IPS-20b (cell line): ENCODE results near the gene SLC9A5.

Source experiments
- H3K27ac ChIP-seq: one replicate; pipeline ENCODE4 v1.5.1; 2013; ENCODE audit warnings: low read length
- H3K27me3 ChIP-seq: 2 replicates; pipeline ENCODE4 v1.6.1; 2013; ENCODE audit warnings: mild to moderate bottlenecking, low read length, inconsistent platforms; ENCODE audit not compliant: insufficient read depth
- H3K36me3 ChIP-seq: 2 replicates; pipeline ENCODE4 v1.6.1; 2013; ENCODE audit warnings: low read depth, mild to moderate bottlenecking, inconsistent platforms, low read length, moderate library complexity; ENCODE audit not compliant: insufficient read depth
- H3K4me1 ChIP-seq: 2 replicates; pipeline ENCODE4 v1.6.1; 2013; ENCODE audit warnings: mild to moderate bottlenecking, control low read depth, inconsistent platforms, low read length, moderate library complexity; ENCODE audit not compliant: insufficient read depth
- H3K4me3 ChIP-seq: 2 replicates; pipeline ENCODE4 v1.5.1; 2013; ENCODE audit warnings: mild to moderate bottlenecking, low read length, inconsistent platforms
- H3K9ac ChIP-seq: 2 replicates; pipeline ENCODE4 v1.6.1; 2013; ENCODE audit warnings: low read depth, mild to moderate bottlenecking, inconsistent platforms, low read length, moderate library complexity
- H3K9me3 ChIP-seq: 2 replicates; pipeline ENCODE4 v1.6.1; 2013; ENCODE audit warnings: mild to moderate bottlenecking, low read depth, low read length, inconsistent platforms; ENCODE audit not compliant: insufficient read depth

The SLC9A5 gene

GRCh38 chr16:67311607-67312488 lies 63.1 kb downstream of the SLC9A5 start:
- Histone ChIP-seq H3K4me1 (no peaks in the 10 kb centered on the region), H3K27ac (no peak overlapping the region), H3K9ac (no peak overlapping the region), H3K9me3 (no peaks in the 10 kb centered on the region), H3K27me3 (peaks cover 4% of the 10 kb centered on the region; the same call in 1 of the 2 replicates), H3K4me3 (no peak overlapping the region), H3K36me3 (no peaks in the 10 kb centered on the region)

DNA sequence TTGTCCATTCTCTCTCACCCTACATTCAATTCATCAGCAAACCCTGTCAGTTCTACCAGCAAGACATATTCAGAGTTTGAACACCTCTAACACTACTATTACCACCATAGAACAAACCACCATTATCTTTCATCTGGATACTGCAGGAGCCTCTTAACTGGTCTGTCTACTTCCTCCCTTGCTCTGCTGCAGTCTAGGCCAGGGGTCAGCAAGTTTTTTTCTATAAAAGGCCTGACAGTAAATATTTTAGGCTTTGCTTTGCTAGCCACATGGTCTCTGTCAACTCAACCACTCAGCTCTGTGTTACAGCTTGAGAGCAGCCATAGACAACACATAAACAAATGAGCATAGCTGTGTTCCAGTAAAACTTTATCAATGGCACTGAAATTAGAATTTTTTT lies 63.9 kb downstream of the SLC9A5 start:
- Histone ChIP-seq H3K4me1 (no peaks in the 10 kb centered on the region), H3K27ac (no peak overlapping the region), H3K4me3 (no peak overlapping the region), H3K27me3 (peaks cover 4% of the 10 kb centered on the region; the same call in 1 of the 2 replicates), H3K9ac (no peak overlapping the region; the same call in 1 of the 2 replicates), H3K9me3 (no peaks in the 10 kb centered on the region), H3K36me3 (no peaks in the 10 kb centered on the region)

DNA sequence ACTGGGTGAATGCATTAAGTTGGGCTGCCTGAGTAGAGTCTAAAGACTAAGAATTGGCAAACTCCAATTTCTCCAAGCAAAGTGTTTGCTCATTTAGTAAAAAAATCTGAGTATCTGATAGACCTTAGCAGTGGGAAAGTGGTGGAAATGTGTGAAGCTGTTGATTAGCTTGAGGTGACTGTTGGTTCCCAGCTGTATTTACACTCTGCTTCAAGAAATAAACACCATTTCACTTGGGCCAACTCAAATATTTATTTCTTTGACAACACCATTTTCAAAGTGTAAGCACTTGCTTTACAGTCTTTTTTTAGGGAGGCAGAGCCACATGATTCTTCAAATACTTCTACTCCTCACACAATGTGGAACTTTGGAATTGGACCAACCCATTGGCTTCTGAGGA lies 69.1 kb downstream of the SLC9A5 start:
- no peaks in the 10 kb centered on the region for H3K4me1 ChIP-seq
- H3K9me3 ChIP-seq: no peaks in the 10 kb centered on the region
- no peak overlapping the region for H3K27ac ChIP-seq
- peaks cover 20% of the 10 kb centered on the region for H3K27me3 ChIP-seq
- H3K36me3 ChIP-seq: no peaks in the 10 kb centered on the region
- H3K4me3 ChIP-seq: no peak overlapping the region
- H3K9ac ChIP-seq: no peak overlapping the region
